ENCODE results near the gene ESRP2.

ESRP2 gene

GRCh38 chr16:68273459-68273858 is 37.5 kb upstream of the ESRP2 start:
- no peak for DNase-seq (ENCODE audit: low read depth)
- TF ChIP-seq MAX (IDR thresholded peaks at IDR 0.05; ENCODE audit: low read depth, low read length) (no peak), MYC (IDR thresholded peaks at IDR 0.05; ENCODE audit: low read depth, low read length) (no peak), CTCF (IDR thresholded peaks at IDR 0.05; ENCODE audit: low read depth, low read length) (no peak), POLR2A (IDR thresholded peaks at IDR 0.05; ENCODE audit: extremely low read depth, insufficient read length) (no peak)
- H3K4me3 ChIP-seq (ENCODE audit: low read depth, low read length), result no peak overlapping the region

GRCh38 chr16:68272507-68273209 is 36.7 kb upstream of the ESRP2 start:
- no peak overlapping the region for H3K4me3 ChIP-seq (ENCODE audit: low read depth, low read length)
- no peak for DNase-seq (ENCODE audit: low read depth)
- TF ChIP-seq CTCF (IDR thresholded peaks at IDR 0.05; ENCODE audit: low read depth, low read length) (no peak), MAX (IDR thresholded peaks at IDR 0.05; ENCODE audit: low read depth, low read length) (no peak), POLR2A (IDR thresholded peaks at IDR 0.05; ENCODE audit: extremely low read depth, insufficient read length) (no peak), MYC (IDR thresholded peaks at IDR 0.05; ENCODE audit: low read depth, low read length) (no peak)

GRCh38 chr16:68270353-68270752 is 34.4 kb upstream of the ESRP2 start:
- TF ChIP-seq CTCF (IDR thresholded peaks at IDR 0.05; ENCODE audit: low read depth, low read length), result no peak
- no peak for TF ChIP-seq MAX (IDR thresholded peaks at IDR 0.05; ENCODE audit: low read depth, low read length)
- TF ChIP-seq MYC (IDR thresholded peaks at IDR 0.05; ENCODE audit: low read depth, low read length), result no peak
- no peak for TF ChIP-seq POLR2A (IDR thresholded peaks at IDR 0.05; ENCODE audit: extremely low read depth, insufficient read length)
- DNase-seq (ENCODE audit: low read depth), result no peak
- H3K4me3 ChIP-seq (ENCODE audit: low read depth, low read length), result no peak overlapping the region

GRCh38 chr16:68269793-68270192 is 33.9 kb upstream of the ESRP2 start:
- DNase-seq (ENCODE audit: low read depth), result no peak
- no peak overlapping the region for H3K4me3 ChIP-seq (ENCODE audit: low read depth, low read length)

GRCh38 chr16:68267612-68268405 is 31.9 kb upstream of the ESRP2 start:
- TF ChIP-seq CTCF (IDR thresholded peaks at IDR 0.05; ENCODE audit: low read depth, low read length) (no peak), POLR2A (IDR thresholded peaks at IDR 0.05; ENCODE audit: extremely low read depth, insufficient read length) (no peak), MYC (IDR thresholded peaks at IDR 0.05; ENCODE audit: low read depth, low read length) (no peak), MAX (IDR thresholded peaks at IDR 0.05; ENCODE audit: low read depth, low read length) (no peak)
- DNase-seq (ENCODE audit: low read depth), result no peak
- no peak overlapping the region for H3K4me3 ChIP-seq (ENCODE audit: low read depth, low read length)

More at GRCh38 chr16:68269793-68270192, 33.9 kb upstream of the ESRP2 start:
- no peak for TF ChIP-seq CTCF (IDR thresholded peaks at IDR 0.05; ENCODE audit: low read depth, low read length)
- TF ChIP-seq MAX (IDR thresholded peaks at IDR 0.05; ENCODE audit: low read depth, low read length), result no peak
- TF ChIP-seq MYC (IDR thresholded peaks at IDR 0.05; ENCODE audit: low read depth, low read length), result no peak
- TF ChIP-seq POLR2A (IDR thresholded peaks at IDR 0.05; ENCODE audit: extremely low read depth, insufficient read length), result no peak

All from NB4 (cell line).